HG02759 (cell line): Measurements from ENCODE around the gene CDADC1.
"Not testable (repeated sequence)": the region's sequence is repeated elsewhere in the genome, so short reads cannot be mapped to it uniquely, and the experiment has no call there.

ENCODE experiments used
- ATAC-seq: cut with Tn5 transposase; IDR thresholded peaks from one replicate; pipeline ENCODE4 v1.9.1; 2021; ENCODE audit warnings: mild to moderate bottlenecking, moderate library complexity; ENCODE audit not compliant: unreplicated experiment

The CDADC1 gene

DNA sequence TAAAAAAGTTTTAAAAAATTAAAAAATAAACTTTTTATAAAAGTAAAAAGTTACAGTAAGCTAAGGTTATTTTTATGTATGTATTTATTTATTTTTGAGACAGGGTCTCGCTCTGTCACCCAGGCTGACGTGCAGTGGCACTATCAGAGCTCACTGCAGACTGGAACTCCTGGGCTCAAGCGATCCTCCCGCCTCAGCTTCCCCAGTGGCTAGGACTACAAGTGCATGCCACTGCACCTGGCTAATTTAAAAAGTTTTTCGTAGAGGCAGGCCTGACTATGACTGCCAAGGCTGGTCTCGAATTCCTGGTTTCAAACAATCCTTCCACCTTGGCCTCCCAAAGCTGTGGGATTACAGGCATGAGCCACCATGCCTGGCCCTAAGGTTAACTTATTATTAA is 64.1 kb downstream of the CDADC1 start:
- ATAC-seq, result no peak

DNA sequence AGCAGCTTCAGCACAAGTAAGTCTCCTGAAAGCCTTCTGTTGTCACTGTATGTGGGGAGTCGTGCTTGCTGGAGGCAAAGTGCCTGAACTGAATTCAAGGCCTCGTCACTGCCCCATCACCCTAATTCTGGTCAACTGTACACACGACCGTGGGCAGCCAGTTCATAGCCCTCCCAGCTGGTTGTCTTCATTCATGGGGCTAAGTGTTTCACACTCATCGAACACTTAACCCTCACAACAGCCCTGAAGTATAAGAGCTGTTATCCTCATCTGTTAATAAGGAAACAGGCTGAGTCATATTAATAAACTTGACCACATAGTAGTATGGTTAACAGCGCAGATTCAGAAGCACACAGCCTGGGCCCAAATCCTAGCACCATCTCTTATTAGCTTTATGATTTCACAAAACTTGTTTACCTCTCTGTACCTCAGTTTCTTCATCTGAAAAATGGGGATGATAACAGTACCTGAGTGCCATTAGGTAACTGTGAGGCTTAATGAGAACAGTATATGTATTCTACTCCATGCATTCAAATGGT is 66.7 kb downstream of the CDADC1 start:
- no peak for ATAC-seq

DNA sequence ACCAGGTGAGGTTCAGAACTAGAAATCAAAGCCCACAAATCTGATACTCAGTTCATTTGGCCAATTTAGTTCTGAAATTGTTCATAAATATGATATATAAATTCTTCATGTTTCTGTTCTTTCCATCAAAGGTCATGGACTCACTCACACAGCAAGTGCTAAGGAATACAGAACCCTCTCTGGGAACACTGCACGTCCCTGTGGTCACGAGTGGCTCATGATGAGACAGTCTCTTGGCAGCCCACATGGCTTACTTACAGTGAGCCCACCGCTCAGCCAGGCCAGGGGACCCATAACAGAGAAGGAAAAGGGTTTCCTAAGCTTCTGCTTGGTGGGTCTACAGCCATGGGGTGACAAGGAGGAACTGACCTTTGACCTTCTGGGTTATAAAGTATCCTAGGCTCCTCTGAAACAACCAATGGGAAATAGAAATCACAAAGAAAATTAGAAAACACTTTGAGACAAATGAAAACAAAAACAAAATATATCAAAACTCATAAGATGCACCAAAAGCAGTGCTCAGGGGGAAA is 67.4 kb downstream of the CDADC1 start:
- no peak for ATAC-seq

DNA sequence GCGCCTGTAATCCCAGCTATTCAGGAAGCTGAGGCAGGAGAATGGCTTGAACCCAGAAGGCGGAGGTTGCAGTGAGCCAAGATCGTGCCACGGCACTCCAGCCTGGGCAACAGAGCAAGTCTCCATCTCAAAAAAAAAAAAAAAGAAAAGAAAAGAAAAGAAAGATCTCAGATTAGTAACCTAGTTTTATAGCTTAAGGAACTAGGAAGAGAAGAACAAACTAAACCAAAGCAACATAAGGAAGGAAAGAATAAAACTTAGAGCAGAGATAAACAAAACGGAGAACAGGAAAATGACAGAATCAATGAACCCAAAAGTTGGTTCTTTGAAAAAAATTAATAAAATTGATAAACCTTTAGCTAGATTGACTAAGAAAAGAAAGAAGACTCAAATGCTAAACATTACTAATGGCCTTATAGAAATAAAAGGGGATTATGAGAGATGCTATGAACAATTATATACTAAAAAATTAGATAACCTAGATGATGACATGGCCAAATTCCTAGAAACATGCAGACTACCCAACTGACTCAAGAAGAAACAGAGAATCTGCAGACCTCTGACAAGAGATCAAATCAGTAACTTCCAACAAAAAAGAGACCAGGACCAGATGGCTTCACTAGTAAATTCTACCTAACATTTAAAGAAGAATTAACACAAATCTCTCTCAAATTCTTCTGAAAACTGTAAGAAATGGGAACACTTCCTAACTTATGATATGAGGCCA is 68.2 kb downstream of the CDADC1 start:
- ATAC-seq, result no peak

DNA sequence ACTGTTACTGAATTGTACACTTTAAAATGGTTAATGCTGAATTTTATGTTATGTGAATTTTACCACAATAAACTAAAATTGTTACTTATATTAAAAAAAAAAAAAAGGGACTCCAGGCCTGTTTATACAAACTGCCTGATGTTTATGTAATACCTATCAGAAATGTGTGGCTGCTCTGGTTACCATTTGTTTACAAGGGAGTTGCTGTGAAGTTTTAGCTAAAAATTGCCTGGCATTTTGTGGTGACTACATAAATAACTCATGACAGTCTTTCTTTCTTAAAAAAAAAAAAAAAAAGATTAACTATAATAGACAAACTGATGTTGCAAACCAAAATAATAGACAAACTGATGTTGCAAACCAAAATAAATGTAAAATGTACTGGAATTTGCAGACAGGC is 71.8 kb downstream of the CDADC1 start:
- ATAC-seq, result no peak

DNA sequence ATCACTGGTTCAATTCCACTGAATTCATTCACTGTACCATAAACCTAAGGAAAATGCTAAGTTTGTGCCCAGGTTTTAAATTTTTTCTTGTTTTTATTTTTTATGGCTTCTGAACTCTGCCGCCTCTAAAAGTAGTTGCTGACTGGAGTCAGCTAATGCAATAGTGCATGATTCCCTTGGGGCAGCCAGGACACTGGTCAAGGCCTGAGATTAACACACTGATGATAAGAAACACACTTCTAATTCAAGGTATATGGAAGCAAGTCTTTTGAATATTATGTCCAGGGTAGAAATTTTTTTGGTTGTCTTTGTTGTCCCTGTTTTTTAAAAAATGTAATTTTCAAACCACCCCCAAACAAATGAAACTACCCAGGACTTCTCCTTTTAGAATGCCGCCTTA is 72.2 kb downstream of the CDADC1 start:
- no peak for ATAC-seq

DNA sequence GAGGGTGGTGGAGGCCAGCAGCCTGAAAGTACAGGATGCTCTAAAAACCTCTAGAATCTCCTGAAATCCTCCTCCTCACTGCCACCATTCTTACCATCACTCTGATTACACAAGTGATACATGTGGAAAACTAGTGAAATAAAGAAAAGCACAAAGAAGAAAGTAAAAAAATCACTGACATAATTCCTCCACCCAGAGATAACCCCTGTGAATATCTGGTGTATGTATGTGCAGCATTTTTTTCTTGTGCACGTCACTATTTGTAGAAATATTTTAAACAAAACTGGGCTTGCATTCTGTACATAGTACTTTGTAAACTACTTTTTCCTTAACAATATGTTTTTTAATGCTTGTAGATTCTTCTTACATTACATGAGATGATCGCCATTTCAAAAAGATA is 73.2 kb downstream of the CDADC1 start:
- ATAC-seq, result no peak

DNA sequence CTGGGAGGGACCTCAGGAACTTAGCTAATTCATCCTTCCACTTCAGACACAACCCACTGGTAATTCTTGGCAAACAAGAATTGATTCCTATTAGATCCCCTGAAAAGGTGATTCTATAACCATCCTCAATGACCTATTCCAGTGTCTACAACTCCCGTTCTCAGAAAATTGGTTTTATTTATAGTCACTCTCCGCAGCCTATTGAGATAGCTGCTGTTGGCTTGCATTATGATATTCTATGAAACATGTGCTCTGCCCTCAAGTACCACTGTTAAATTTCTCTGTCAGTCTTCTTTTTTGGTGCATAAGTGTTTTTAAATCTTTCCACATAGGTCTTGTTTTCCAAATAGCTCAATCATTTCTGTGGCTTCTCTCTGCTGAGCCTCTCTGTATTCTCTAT is 75.0 kb downstream of the CDADC1 start:
- no peak for ATAC-seq

DNA sequence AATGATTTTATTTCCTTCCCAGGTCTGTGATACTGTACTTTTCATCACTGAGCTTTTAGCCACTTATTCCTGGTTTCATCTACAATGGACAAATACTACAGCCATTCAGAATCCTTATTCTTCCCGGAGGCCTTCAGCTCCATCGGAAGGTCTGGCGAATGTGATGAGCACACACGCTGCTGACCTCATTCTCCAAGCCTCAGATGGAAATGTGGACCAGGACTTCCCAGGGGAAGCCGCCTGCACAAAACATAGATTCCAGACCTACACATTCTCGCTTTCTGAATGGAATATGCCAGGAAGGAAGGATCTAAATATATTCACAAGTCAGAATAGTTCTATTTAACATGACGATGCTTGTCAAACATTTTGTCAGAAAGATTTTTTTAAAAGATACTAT is 75.6 kb downstream of the CDADC1 start:
- no peak for ATAC-seq

DNA sequence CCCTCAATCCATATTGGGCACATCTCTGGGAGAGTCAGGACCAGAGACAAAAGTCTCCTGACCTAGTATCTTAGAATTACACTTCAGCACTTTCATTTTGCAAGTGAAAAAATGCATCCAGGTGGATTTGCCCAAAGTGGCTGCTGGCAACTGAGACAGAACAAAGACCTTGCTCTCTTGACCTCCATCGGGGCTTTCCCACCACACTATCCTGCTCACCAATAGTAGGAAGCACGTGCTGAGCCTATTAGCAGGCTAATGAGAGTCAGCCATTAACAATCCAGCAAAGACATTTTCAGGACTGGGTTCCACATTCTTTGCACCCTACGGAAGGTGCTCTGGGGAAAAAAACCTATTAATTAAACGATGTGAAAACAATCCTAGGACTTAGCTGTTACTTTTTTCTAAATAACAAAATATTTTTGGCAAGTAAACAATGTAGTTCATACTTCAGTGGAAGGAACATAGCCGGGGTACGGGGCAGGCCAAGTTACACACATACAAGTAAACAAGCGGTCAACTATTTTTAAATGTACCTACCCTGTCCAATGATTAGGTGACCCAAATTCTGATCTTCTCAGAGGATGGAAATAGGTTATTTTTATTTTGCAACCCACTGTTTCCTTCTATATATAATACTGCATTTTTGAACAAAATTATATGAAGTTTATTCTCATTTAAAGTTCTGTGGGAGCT is 78.6 kb downstream of the CDADC1 start:
- no peak for ATAC-seq

DNA sequence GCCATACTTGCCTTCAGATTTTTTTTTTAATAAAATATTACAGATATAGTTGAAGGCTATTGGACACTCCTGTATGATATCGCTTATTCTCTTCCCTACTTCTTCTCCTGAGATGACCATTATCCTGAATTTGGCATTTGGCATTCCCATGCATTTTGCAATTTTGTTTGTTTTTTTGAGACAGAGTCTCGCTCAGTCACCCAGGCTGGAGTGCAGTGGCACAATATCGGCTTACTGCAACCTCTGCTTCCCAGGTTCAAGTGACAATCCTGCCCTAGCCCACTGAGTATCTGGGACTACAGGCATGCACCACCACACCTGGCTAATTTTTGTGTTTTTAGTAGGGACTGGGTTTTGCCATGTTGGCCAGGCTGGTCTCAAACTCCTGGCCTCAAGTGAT is 79.4 kb downstream of the CDADC1 start:
- not testable (repeated sequence) for ATAC-seq

DNA sequence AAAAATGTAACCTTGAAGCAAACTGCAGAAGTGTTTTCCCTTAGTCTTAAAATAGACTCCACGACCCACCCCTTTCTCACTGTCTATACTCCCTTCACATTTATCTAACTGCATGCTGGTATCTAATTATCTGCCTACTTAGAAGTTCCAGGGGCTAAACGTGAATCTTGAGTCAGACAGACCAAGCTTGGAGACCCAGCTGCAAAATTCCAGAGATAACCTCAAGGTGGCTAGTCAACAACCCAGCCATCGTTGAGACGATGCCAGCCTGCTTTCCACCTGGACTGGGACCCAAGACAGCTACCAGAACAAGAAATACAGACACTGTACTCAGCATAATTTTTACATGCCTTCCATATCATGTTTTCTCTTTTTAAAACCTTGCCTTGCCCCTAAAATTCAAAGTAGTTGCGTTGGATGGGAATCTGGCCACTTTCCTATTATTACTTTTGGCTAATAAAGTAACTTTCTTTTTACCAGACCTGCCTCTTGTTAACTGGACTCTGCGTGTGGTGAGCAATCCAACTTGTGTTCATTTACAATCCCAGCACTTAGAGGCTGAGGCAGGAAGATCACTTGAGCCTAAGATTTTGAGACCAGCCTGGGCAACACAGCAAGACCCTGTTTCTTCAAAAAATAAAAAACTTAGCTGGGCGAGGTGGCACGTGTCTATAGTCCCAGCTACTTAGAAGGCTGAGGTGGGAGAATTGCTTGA is 82.3 kb downstream of the CDADC1 start:
- no peak for ATAC-seq

DNA sequence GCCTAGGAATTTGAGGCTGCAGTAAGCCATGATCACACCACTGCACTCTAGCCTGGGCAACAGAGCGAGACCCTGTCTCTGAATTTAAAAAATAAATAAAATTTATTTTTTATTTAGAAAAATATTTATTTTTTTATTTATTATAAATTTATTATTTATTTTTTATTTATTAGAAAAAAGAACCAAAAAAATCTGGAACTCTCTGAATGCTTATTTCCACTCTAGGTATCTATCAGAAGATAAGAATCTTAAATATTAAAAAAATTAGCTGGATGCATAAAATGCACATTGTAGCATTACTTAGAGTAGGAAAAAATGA is 82.8 kb downstream of the CDADC1 start:
- no peak for ATAC-seq

DNA sequence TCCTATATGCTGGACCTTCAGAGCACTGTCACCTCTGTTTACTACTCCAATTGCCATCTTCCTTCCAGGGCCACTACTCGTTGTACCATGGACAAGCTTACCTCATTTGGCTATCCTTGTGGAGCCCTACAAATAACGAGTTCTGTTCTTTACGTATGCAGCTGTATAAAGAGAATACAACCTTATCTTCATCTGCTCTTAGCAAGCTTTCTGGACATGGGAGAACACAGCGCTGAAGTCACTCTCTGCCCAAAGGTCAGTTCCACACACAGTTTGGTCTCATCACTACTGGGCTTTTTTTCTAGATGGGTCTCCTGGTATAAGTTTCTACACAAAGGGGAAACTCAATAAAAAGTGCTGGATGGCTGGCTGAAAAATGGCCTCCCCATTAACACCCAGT is 88.9 kb downstream of the CDADC1 start:
- no peak for ATAC-seq

DNA sequence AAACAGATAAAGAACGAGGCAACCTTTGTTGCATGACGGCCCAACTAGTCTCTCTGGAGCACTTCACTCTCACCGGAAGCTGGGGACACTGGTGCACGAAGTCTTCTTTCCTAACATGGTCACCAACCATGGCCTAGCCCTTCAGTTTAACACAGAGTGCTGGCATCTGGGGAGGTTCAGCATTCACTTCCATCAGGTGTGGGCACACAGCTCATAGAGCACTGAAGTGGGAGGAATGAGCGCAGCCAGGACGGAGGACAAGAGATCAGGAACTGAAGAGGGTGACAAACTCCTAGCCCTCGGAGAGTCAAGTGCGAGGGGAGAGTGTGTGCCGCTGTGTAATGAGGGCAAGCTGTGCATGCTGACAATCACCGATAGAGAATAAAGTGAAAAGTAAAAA is 92.4 kb downstream of the CDADC1 start:
- ATAC-seq, result no peak

DNA sequence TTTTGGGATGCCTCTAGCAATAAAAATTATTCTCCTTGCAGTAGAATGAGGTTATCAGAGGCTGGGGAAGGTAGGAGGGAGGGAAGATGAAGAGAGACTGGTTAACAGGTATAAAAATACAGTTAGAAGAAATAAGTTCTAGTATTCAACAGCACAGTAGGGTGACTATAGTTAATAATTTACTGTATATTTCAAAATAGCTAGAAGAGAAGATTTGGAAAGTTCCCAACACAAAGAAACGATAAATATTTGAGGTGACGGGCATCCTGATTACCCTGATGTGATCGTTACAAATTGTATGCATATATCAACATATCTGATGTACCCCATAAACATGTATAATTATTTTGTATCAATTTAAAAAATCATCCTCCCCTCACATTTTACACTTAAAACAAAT is 93.8 kb downstream of the CDADC1 start:
- no peak for ATAC-seq

DNA sequence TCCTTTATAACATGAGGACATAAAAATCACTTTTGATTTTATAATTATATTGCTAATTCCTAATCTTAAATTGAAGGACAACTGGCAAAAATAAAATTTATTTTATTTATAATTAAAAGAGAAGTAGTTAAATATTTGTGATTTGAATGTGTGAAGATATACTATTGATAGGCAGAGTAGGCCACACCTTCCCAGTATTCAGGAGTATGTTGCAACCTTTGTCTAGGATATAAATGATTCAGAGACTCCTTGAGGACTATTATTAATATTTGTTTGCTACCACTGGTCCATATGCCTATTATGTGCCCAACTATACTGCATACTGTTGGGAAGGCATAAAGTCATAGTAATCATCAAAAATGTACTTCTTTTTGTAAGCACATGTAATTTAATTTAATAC is 94.2 kb downstream of the CDADC1 start:
- no peak for ATAC-seq

DNA sequence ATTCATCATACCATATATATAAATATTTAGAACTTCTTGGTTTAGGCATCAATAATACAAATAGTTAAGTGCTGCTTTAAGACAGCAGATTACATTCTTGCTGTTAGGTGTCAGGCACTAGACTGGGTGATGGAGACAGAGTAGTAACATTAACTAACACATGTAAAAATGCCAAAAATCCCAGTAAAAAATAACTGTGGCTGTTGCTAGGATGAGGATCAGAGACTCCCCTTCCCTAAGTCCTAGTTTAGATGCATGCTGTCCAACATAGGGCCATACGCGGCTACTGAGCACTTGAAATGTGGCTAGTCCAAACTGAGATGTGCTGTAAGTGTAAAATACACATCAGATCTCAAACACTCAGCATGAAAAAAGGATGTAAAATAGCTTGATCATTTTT is 94.7 kb downstream of the CDADC1 start:
- ATAC-seq, result no peak
